PFSK-1 (cell line): ENCODE results near the gene RCE1.

ENCODE experiments used
- FOXP2 ChIP-seq: optimal IDR thresholded peaks from 2 replicates; pipeline ENCODE3; 2011; ENCODE audit warnings: borderline replicate concordance, control low read depth, inconsistent platforms; ENCODE audit not compliant: insufficient read depth; ENCODE audit errors: extremely low read length, extremely low read depth
- POLR2AphosphoS5 ChIP-seq: IDR thresholded peaks from 2 replicates; pipeline ENCODE4 v1.6.1; 2012; ENCODE audit warnings: low read depth, mild to moderate bottlenecking, control low read depth, low read length, moderate library complexity
- REST ChIP-seq, 2 experiments: IDR thresholded peaks; 2 replicates each; pipeline versions ENCODE4 v1.6.1 to v1.8.0; 2011 to 2012; ENCODE audit warnings: low read depth in 2 of 2, low read length in 2 of 2, control low read depth in 1 of 2, inconsistent platforms in 1 of 2, mild to moderate bottlenecking in 1 of 2, moderate library complexity in 1 of 2; ENCODE audit not compliant: insufficient read depth in 1 of 2
- SIN3A ChIP-seq: IDR thresholded peaks from 2 replicates; pipeline ENCODE4 v1.6.1; 2012; ENCODE audit warnings: mild to moderate bottlenecking, low read length, moderate library complexity, borderline replicate concordance; ENCODE audit not compliant: insufficient read depth
- TAF1 ChIP-seq: IDR thresholded peaks from 2 replicates; pipeline ENCODE4 v1.6.1; 2012; ENCODE audit warnings: low read length, control low read depth, borderline replicate concordance; ENCODE audit not compliant: insufficient read depth

Gene RCE1

GRCh38 chr11:66849501-66850234 is 6.4 kb downstream of the RCE1 start:
- TF ChIP-seq SIN3A (no peak), POLR2AphosphoS5 (no peak), REST (IDR thresholded peaks at IDR 0.05; ENCODE audit: insufficient read depth in 1 of 2, low read depth in 2 of 2, low read length in 2 of 2) (no peak), FOXP2 (no peak), TAF1 (no peak)

DNA sequence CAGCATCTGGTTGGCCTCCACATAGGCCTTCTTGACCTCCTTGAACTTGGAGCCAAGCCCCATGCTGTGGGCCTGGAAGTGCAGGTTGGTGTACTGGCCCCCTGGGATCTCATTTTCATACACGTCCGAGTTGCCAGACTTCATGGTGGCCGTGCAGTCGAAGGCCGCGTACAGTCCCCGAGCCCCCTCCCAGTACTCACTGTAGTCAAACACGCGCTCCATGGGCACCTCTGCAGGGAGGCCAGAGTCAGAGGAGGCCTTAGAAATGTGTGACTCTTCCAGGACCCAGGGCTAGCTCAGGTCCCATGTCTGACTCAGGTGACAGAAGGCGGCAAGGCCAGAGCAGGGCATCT is 7.0 kb downstream of the RCE1 start:
- no peak for TF ChIP-seq SIN3A
- no peak for TF ChIP-seq FOXP2
- no peak for TF ChIP-seq POLR2AphosphoS5
- TF ChIP-seq TAF1, result no peak
- TF ChIP-seq REST (IDR thresholded peaks at IDR 0.05; ENCODE audit: insufficient read depth in 1 of 2, low read depth in 2 of 2, low read length in 2 of 2), result no peak

GRCh38 chr11:66850588-66851238 is 7.5 kb downstream of the RCE1 start:
- TF ChIP-seq SIN3A, result no peak
- TF ChIP-seq POLR2AphosphoS5, result no peak
- no peak for TF ChIP-seq REST (IDR thresholded peaks at IDR 0.05; ENCODE audit: insufficient read depth in 1 of 2, low read depth in 2 of 2, low read length in 2 of 2)
- TF ChIP-seq FOXP2, result no peak
- no peak for TF ChIP-seq TAF1

GRCh38 chr11:66851239-66851596 is 8.0 kb downstream of the RCE1 start:
- TF ChIP-seq SIN3A (no peak), POLR2AphosphoS5 (no peak), TAF1 (no peak), FOXP2 (no peak), REST (IDR thresholded peaks at IDR 0.05; ENCODE audit: insufficient read depth in 1 of 2, low read depth in 2 of 2, low read length in 2 of 2) (no peak)
